K562 (cell line): ENCODE results near the gene MAP3K14. TPM values are rescaled to one million over a fixed set of nuclear protein-coding genes. Genes with fewer than 3 reads are reported as not detected.
A peak's percentile ranks its signal among the peaks of the same experiment; 100 is the strongest.

Experiments
- ARID2 ChIP-seq: fragments of 450-650 bp; IDR thresholded peaks from 2 replicates; pipeline ENCODE4 v1.6.1; 2017; ENCODE audit warnings: antibody characterized with exemption, mild to moderate bottlenecking
- DLX4 ChIP-seq: fragments of 250-450 bp; sonication (Bioruptor Pico); IDR thresholded peaks from 2 replicates; pipeline ENCODE4 v1.6.1; 2021; ENCODE audit warnings: mild to moderate bottlenecking
- HDAC2 ChIP-seq: fragments of 450-650 bp; IDR thresholded peaks from 2 replicates; pipeline ENCODE4 v1.6.1; 2016; ENCODE audit warnings: mild to moderate bottlenecking
- MAX ChIP-seq: sonication (generic); formaldehyde crosslinking; IDR thresholded peaks from 2 replicates; pipeline ENCODE4 v1.9.0; 2022; ENCODE audit warnings: mild to moderate bottlenecking, missing genetic modification reagents
- POLR2G ChIP-seq: fragments of 200-400 bp; formaldehyde crosslinking; IDR thresholded peaks from 2 replicates; pipeline ENCODE4 v1.6.1; 2017; ENCODE audit warnings: low read depth, mild to moderate bottlenecking, antibody characterized with exemption, low read length, moderate library complexity
- RAD21 ChIP-seq, 2 experiments: fragments of 250-450 bp in 1 of 2; fragments of 450-650 bp in 1 of 2; sonication (Bioruptor Pico) in 1 of 2; formaldehyde crosslinking in 1 of 2; IDR thresholded peaks in 1 of 2; conservative IDR thresholded peaks in 1 of 2; 2 replicates each; pipeline versions ENCODE4 v1.4.0 to v1.8.0; 2020 to 2022; ENCODE audit warnings: mild to moderate bottlenecking in 2 of 2, moderate library complexity in 1 of 2
- RCOR1 ChIP-seq, 2 experiments: IDR thresholded peaks; 2 replicates each; pipeline ENCODE4 v1.6.1; 2012; ENCODE audit warnings: low read depth in 2 of 2, low read length in 2 of 2, borderline replicate concordance in 1 of 2, improper control_type of control experiment in 1 of 2
- REST ChIP-seq, 2 experiments: fragments of 450-650 bp; formaldehyde crosslinking in 1 of 2; IDR thresholded peaks; 2 replicates each; pipeline versions ENCODE4 v1.4.0 to v1.6.1; 2014 to 2020; ENCODE audit warnings: mild to moderate bottlenecking in 2 of 2, borderline replicate concordance in 1 of 2, low read depth in 1 of 2
- SMC3 ChIP-seq: conservative IDR thresholded peaks from 2 replicates; pipeline ENCODE4 v1.6.1; 2011; ENCODE audit warnings: low read depth, low read length, improper control_type of control experiment; ENCODE audit not compliant: insufficient read depth
- TARDBP ChIP-seq: fragments of 450-650 bp; IDR thresholded peaks from 2 replicates; pipeline ENCODE4 v1.6.1; 2016
- ZBTB7A ChIP-seq: IDR thresholded peaks from 2 replicates; pipeline ENCODE4 v1.6.1; 2011; ENCODE audit warnings: low read depth, mild to moderate bottlenecking, low read length, moderate library complexity, borderline replicate concordance; ENCODE audit not compliant: control insufficient read depth
- polyA plus RNA-seq, 8 experiments: library from polyadenylated mRNA; depleted of rRNA in 4 of 8; stranded (reverse) in 5 of 8; unstranded in 3 of 8; fragments of >200 nt; fragmentation: Nextera tagmentation in 2 of 8; fragmentation: Illumina TruSeq in 1 of 8; extraction: Ambion mirVana in 2 of 8; extraction: Trizol in 1 of 8; gene quantifications; 2 replicates each; pipeline versions ENCODE4 v1.2.1 to v1.2.3, GENCODE V29; 2011 to 2014; ENCODE audit warnings: inconsistent platforms in 1 of 8, missing spikeins in 1 of 8
- total RNA-seq, 7 experiments: library from RNA; depleted of rRNA in 6 of 7; stranded (reverse); fragments of >200 nt in 6 of 7; fragmentation: Illumina TruSeq in 2 of 7; extraction: Trizol in 2 of 7; gene quantifications; 2 replicates each; pipeline versions ENCODE4 v1.2.1 to v1.2.3, GENCODE V29; 2011 to 2021; ENCODE audit warnings: low replicate concordance in 1 of 7

MAP3K14 gene
- total and polyA plus RNA-seq, 9 of the 15 experiments (the other 6 are each of a cell fraction or from before 2014, with no cell fraction given), result 0.45 to 8.7 (median 3.2) TPM

GRCh38 chr17:45235416-45236281 lies 81.2 kb downstream of the MAP3K14 start (continued):
- TF ChIP-seq HDAC2 (0 out of 2 replicates have a peak, but pooled peaks have one; percentile 14), TARDBP (no peak), RCOR1 (IDR thresholded peaks at IDR 0.05; ENCODE audit: borderline replicate concordance in 1 of 2, low read depth in 2 of 2, low read length in 2 of 2) (0 out of 4 replicates have a peak, but pooled peaks of 1 of the 2 experiments have one; percentile 26), RAD21 (CRISPR knock-in tag; conservative IDR thresholded peaks at IDR 0.05 in 1 of 2, IDR thresholded peaks at IDR 0.05 in 1 of 2) (peak; percentile 55 to 78; a peak in 3 of 4 replicates), MAX (0 out of 2 replicates have a peak, but pooled peaks have one; percentile 18), POLR2G (0 out of 2 replicates have a peak, but pooled peaks have one; percentile 26), DLX4 (no peak), ARID2 (0 out of 2 replicates have a peak, but pooled peaks have one; percentile 20), SMC3 (peak; percentile 67), ZBTB7A (peak; percentile 50; the same call in 1 of the 2 replicates), REST (IDR thresholded peaks at IDR 0.05; ENCODE audit: borderline replicate concordance) (peak; percentile 78), REST (CRISPR knock-in tag; IDR thresholded peaks at IDR 0.05; ENCODE audit: low read depth) (no peak)
